ENCODE measurements around the gene ROBO3. TPM values are rescaled to one million over a fixed set of nuclear protein-coding genes. Genes with fewer than 3 reads are reported as not detected.

The ROBO3 gene
- total and polyA plus RNA-seq, 2 donors (not counting 1 experiment from before 2014, with no cell fraction given), result 1.0 to 7.4 TPM

- ChIA-PET POLR2A (no interaction called here), CTCF (interaction anchor here (1.5 kb wide), 1 partner anchor 226 kb away, joined by 5 read pairs; no protein-coding TSS in a partner anchor)
- no peak overlapping the region for H3K4me3 Mint-ChIP-seq
- peaks cover 2% of the 10 kb centered on the region for H3K4me1 Mint-ChIP-seq
- TF ChIP-seq CTCF (IDR thresholded peaks at IDR 0.05), result no peak
- TF ChIP-seq EZH2 (IDR thresholded peaks at IDR 0.05; ENCODE audit: borderline replicate concordance, insufficient read depth, low read depth, low read length, poor library complexity, severe bottlenecking), result no peak
- Histone ChIP-seq H3K4me1 (ENCODE audit: control insufficient read depth in 2 of 2, insufficient read depth in 2 of 2, low read length in 2 of 2) (peaks cover 0 to 2% of the 10 kb centered on the region in 2 donors), H2AFZ (ENCODE audit: insufficient read depth, low read depth, low read length, poor library complexity, severe bottlenecking) (no peak overlapping the region), H3K9me3 (ENCODE audit: control extremely low read depth in 1 of 3, control insufficient read depth in 2 of 3, insufficient read depth in 1 of 3, low read length in 2 of 3) (peaks cover 0 to 14% (median 8%) of the 10 kb centered on the region in 3 donors), H4K20me1 (ENCODE audit: control insufficient read depth, insufficient read depth, low read length, poor library complexity, severe bottlenecking) (no peaks in the 10 kb centered on the region), H3K79me2 (ENCODE audit: control insufficient read depth, insufficient read depth, low read length) (no peaks in the 10 kb centered on the region), H3K4me2 (replicated peaks; ENCODE audit: low read depth, low read length, poor library complexity, severe bottlenecking) (no peak overlapping the region), H3K27ac (ENCODE audit: low read length in 2 of 2) (no peak overlapping the region), H3K9ac (ENCODE audit: low read length) (no peak overlapping the region), H3K36me3 (replicated peaks in 1 of 2; ENCODE audit: control extremely low read depth in 1 of 2, control insufficient read depth in 1 of 2, extremely low read depth in 1 of 2, insufficient read depth in 2 of 2, low read length in 1 of 2) (no peaks in the 10 kb centered on the region), H3K4me3 (ENCODE audit: control extremely low read depth in 1 of 5, extremely low read depth in 1 of 5, insufficient read depth in 1 of 5, low read depth in 2 of 5, low read length in 4 of 5) (no peak overlapping the region), H3K27me3 (replicated peaks in 1 of 4; ENCODE audit: control extremely low read depth in 1 of 4, control insufficient read depth in 3 of 4, insufficient read depth in 4 of 4, low read length in 3 of 4) (peaks cover 0 to 34% (median 3%) of the 10 kb centered on the region in 4 experiments)
- DNase-seq, result no peak
- H3K27me3 Mint-ChIP-seq, result peaks cover 51% of the 10 kb centered on the region
- H3K9me3 Mint-ChIP-seq (ENCODE audit: insufficient read depth), result peaks cover 5% of the 10 kb centered on the region
- H3K27ac Mint-ChIP-seq, result no peak overlapping the region
- 95% methylated on average over 2 of the region's 3 CpGs for WGBS (ENCODE audit: insufficient coverage)
- intact Hi-C loops (cut with micrococcal nuclease), result no loop called here
- ATAC-seq (ENCODE audit: low read depth), result no peak
Observed at GRCh38 chr11:124915541-124916369, 50.5 kb downstream of the ROBO3 start.

GRCh38 chr11:124916370-124916710 lies 51.1 kb downstream of the ROBO3 start:
- H2AFZ ChIP-seq (ENCODE audit: insufficient read depth, low read depth, low read length, poor library complexity, severe bottlenecking), result no peak overlapping the region
- no peak overlapping the region for H3K27ac Mint-ChIP-seq
- H3K4me1 Mint-ChIP-seq, result peaks cover 2% of the 10 kb centered on the region
- peaks cover 0 to 9% (median 9%) of the 10 kb centered on the region in 3 donors for H3K9me3 ChIP-seq (ENCODE audit: control extremely low read depth in 1 of 3, control insufficient read depth in 2 of 3, insufficient read depth in 1 of 3, low read length in 2 of 3)
- TF ChIP-seq EZH2 (IDR thresholded peaks at IDR 0.05; ENCODE audit: borderline replicate concordance, insufficient read depth, low read depth, low read length, poor library complexity, severe bottlenecking), result no peak
- no peak for TF ChIP-seq CTCF (IDR thresholded peaks at IDR 0.05)
- H3K4me3 Mint-ChIP-seq, result no peak overlapping the region
- no peaks in the 10 kb centered on the region for H3K79me2 ChIP-seq (ENCODE audit: control insufficient read depth, insufficient read depth, low read length)
- H4K20me1 ChIP-seq (ENCODE audit: control insufficient read depth, insufficient read depth, low read length, poor library complexity, severe bottlenecking), result no peaks in the 10 kb centered on the region
- no peak overlapping the region for H3K27ac ChIP-seq (ENCODE audit: low read length in 2 of 2)
- H3K27me3 Mint-ChIP-seq, result peaks cover 52% of the 10 kb centered on the region
- ATAC-seq (ENCODE audit: low read depth), result no peak
- H3K9me3 Mint-ChIP-seq (ENCODE audit: insufficient read depth), result peaks cover 5% of the 10 kb centered on the region
- no peak for DNase-seq
- H3K9ac ChIP-seq (ENCODE audit: low read length), result no peak overlapping the region
- peaks cover 0 to 5% of the 10 kb centered on the region in 2 donors for H3K4me1 ChIP-seq (ENCODE audit: control insufficient read depth in 2 of 2, insufficient read depth in 2 of 2, low read length in 2 of 2)
- H3K4me3 ChIP-seq (ENCODE audit: control extremely low read depth in 1 of 5, extremely low read depth in 1 of 5, insufficient read depth in 1 of 5, low read depth in 2 of 5, low read length in 4 of 5), result no peak overlapping the region
- intact Hi-C loops (cut with micrococcal nuclease), result no loop called here
- H3K4me2 ChIP-seq (replicated peaks; ENCODE audit: low read depth, low read length, poor library complexity, severe bottlenecking), result no peak overlapping the region
- no peaks in the 10 kb centered on the region for H3K36me3 ChIP-seq (replicated peaks in 1 of 2; ENCODE audit: control extremely low read depth in 1 of 2, control insufficient read depth in 1 of 2, extremely low read depth in 1 of 2, insufficient read depth in 2 of 2, low read length in 1 of 2)
- H3K27me3 ChIP-seq (replicated peaks in 1 of 4; ENCODE audit: control extremely low read depth in 1 of 4, control insufficient read depth in 3 of 4, insufficient read depth in 4 of 4, low read length in 3 of 4), result peaks cover 0 to 38% (median 3%) of the 10 kb centered on the region in 4 experiments
- ChIA-PET CTCF (interaction anchor here (1.5 kb wide), 1 partner anchor 225 kb away, joined by 5 read pairs; no protein-coding TSS in a partner anchor), POLR2A (no interaction called here)
